GM19328 (cell line): Measurements from ENCODE around the gene CCP110.
"Not testable (repeated sequence)": the region's sequence is repeated elsewhere in the genome, so short reads cannot be mapped to it uniquely, and the experiment has no call there.

Experiments used
- ATAC-seq: cut with Tn5 transposase; IDR thresholded peaks from one replicate; pipeline ENCODE4 v1.9.1; 2021; ENCODE audit warnings: mild to moderate bottlenecking, moderate library complexity; ENCODE audit not compliant: unreplicated experiment

CCP110 gene

DNA sequence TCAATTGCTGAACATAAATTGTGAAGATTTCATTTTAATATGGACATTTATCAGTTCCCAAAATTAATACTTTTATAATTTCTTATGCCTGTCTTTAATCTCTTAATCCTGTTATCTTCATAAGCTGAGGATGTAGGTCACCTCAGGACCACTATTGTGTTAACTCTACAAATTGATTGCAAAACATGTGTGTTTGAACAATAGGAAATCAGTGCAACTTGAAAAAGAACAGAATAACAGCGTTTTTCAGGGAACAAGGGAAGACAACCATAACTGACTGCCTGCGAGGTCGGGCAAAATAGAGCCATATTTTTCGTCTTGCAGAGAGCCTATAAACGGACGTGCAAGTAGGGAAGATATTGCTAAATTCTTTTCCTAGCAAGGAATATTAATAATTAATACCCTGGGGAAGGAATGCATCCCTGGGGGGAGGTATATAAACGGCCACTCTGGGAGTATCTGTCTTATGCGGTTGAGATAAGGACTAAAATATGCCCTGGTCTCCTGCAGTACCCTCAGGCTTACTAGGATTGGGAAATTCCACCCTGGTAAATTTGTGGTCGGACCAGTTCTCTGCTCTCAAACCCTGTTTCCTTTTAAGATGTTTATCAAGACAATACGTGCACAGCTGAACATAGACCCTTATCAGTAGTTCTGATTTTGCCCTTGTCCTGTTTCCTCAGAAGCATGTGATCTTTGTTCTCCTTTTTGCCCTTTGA lies 19.7 kb downstream of the CCP110 start:
- not testable (repeated sequence) for ATAC-seq

DNA sequence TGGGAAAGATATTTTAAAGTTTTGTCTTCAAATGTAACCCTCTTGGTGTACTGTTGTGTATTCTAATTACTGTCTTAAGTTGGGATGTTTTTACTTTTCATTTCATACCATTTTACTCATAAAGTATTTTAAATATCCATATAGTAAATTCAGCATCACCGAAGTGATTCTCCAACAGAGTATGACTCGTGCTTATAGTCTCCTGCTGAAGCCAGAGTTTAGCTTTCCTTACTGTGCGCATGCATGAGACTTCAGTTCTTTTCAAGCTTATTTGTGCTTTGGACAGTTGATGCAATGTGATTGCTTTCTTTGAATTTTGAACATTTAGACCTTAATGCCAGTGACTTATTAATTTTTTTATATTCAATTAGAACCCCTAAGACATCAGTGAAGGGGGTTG lies 24.4 kb downstream of the CCP110 start:
- no peak for ATAC-seq

DNA sequence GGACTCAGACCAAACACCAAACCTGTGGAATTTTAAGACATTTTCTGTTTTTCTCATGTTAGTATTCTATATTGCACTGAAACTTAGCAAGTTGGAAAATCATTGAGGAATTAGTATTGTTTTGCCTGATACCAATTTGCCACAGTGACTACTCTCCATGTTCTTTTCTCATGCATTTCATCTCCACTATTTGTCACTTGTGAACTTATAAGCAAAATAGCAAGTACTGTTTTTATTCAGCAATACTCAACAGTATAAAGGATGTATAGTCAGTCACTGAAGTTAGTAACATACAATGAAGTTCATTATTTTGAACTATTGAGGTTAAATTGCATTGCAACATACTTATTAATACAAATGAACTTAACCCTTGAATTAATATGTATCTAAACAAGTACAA lies 25.9 kb downstream of the CCP110 start:
- no peak for ATAC-seq

DNA sequence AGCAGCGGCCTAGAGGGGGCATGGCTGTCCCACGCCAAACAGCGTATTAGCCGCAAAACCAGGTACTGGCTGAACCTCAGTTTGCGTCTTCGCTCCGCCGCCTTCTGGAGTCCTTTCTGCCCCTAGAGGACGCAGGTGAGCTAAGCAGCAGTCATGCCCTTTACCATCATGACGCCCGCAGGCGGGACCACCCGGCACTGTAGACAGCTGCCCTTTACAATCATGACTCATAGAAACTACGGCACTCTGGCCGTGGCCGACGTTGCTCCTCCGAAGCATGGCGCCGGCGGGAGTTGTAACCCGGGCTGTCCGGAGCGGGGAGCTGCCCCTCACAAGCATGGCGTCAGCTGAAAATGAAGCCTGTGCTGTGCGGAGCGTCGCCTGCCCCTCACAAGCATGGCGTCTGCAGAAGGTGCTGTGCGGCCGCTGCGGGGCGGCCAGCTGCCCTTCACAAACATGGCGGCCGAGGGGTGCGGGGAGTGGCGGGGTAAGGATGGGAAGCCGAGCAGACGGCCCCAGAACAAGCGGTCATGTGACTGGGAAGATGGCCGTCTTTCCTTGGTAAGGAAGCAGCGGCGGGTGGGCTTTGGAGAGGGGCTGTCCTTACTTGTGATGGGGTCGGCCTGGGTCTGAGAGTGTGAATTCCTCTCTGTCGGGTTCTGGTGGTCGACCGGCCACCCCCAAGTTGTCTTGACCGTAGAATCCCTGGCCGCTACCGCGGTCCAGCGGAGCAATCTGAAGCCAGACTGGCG lies 31.6 kb downstream of the CCP110 start, which contains the start of gene VPS35L:
Gene VPS35L (plus strand): TSS at position 518 of the 752 bp plus-strand sequence. CDS start 27 bp downstream, at position 545.
- ATAC-seq: peak; percentile 96

DNA sequence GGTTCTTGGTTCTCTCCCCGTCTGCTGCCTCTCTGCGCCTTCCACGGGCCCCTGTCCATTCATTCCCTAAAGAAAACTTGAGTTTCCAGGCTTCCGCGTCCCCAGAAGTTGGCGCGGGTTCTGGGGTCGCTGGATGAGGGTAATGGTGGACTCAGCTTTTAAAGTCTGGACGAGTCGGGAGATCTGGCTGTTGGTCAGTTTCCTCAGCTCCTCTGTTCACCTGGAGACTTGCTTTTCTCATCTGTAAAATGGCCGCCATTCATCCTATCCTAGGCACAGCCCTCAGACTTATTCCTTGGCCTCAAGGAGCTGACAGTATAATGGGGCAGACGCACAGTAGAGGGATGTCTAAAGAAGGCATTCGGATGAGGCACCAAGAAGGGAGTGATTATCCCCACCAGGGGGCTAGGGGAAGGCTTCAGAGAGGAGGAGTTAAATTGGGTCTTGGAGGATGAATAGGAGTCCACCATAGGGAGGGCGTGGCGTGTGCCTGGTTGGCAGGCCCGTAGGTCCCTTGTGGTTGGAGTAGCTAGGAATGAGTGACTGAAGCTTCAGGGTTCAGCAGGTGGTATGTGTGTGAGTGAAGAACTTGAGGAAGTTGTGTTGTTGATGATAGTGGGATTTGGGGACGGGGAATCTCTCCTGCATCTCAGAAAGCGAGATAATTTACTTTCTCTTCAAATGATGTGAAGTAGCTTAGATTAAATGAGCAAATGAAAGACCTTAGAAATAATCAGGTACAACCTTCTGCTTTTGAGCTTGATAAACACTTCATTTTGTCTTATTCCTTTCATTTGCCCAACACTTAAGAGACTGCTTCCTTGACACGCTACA lies 32.4 kb downstream of the CCP110 start:
- no peak for ATAC-seq

DNA sequence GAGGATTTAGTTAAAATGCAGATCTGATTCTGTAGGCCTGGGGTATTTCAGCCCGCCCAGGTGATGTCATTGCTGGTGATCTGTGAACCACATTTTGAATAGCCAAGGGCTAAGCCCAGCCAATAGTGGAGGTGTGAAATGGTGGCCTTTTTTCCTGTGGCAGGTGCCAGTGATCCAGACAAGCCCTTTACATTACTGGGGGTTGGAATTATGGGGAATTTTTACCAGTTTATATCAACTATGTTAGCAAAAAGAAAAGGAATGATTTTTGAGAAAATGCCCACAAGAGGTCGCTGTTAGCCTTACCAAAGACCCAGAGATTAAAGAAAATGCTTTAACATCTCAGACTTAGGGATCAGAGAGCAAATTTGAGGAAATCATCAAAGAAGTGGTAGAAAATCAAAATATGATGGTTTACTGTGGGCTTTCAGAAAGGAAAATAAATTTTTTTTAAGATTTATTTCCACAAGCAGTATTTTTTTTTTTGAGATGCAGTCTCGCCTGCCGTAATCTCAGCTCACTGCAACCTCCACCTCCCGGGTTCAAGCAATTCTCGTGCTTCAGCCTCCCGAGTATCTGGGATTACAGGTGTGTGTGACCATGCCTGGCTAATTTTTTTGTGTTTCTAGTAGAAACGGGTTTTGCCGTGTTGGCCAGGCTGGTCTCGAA lies 35.6 kb downstream of the CCP110 start:
- ATAC-seq: no peak

DNA sequence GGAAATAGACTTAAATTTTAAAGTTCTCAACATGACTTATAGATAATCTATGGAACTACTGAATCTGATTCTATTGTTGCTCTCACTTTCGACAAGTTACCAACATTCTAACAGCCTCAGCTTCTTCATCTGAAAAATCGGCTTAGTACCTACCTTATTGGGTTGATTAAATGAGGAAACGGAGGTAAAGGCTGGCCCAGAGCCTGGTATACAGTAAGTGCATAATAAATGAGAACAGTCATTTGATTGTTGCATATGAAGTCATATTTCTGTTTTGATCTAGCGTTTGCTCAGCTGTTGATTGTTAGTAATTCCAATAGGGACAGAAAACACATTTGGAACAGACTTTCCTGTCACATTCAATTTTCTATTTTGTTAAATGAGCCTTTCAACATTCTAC lies 36.3 kb downstream of the CCP110 start:
- ATAC-seq: no peak

DNA sequence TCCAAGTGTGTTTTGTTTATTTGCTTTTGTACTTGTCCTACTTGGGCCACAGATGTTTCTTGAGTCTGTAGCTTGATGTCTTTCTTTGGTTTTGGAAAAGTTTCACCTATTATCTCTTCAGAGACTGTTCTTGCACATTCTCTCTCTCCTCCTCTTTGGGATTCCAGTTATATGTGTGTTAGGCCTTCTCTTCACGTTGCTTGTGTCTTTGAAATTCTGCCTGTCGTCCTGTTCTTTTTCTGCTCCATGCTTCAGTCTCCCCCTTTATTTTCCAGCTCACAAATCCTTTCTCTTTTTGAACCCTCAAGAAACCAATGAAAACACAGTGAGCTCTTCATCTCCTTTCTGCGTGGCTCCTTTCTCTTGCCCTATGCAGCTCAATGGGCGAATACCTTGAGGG lies 39.6 kb downstream of the CCP110 start:
- ATAC-seq: no peak

DNA sequence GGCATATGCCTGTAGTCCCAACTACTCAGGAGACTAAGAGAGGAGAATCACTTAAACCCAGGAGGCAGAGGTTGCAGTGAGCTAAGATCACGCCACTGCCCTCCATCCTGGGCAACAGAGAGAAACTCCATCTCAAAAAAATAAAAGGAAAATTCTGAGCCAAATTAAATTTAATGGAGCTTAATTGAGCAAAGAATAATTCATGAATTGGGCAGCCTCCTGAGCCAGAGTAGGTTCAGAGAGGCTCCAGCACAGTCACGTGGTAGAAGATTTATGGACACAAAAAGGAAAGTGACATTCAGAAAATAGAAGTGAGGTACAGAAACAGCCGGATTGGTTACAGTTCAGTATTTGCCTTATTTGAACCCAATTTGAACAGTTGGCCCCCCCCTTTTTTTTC lies 42.6 kb downstream of the CCP110 start:
- no peak for ATAC-seq

DNA sequence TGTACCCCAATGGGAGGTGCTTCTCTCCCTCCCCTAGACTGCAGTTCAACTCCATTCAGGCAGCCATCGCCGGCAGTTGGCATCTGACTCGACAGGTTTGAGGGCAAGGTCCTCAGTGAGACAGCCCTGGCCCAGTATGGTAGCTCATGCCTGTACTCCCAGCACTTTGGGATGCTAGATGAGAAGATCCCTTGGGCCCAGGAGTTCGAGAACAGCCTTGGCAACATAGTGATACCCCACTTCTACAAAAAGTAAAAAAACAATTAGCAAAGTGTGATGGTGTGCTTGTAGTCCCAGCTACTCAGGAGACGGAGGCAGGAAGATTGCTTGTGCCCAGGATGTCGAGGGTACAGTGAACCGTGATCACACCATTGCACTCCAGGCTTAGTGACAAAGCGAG lies 43.8 kb downstream of the CCP110 start:
- ATAC-seq: no peak

DNA sequence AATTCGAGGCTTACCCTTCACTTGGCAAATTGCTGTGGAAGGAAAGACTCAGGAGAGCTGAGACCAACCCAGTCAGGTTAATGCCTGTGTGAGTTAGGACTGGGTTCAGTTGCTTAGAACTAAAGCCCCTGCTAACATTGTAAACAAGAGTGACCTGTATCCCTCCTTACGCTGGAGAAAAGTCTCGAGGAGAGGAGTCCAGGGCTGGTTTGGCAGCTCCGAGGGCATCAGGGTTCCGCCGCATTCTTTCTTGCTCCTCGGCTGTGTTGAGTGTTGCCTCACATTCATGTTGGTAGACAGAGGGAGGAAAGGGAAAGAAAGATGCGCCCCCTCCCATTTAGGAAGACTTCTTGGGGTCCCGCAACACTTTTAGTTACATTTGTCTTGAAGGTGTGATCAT lies 50.3 kb downstream of the CCP110 start:
- ATAC-seq: no peak

DNA sequence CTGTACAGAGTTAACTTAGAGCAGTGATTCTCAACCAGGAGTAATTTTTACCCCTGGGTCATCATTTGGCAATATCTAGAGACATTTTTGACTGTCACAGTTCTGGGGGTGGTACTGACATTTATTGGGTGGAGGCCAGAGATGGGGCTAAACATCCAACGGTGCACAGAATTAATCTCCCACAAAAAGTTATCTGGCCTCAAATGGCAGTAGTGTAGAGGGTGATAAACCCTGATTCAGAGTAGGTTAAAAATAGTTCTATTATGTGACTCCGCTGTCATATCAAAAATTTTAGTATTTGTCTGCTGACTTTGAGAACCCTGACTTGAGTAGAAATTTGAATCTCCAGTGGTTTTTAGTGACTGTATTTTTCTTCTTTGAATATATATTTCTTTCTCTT lies 50.9 kb downstream of the CCP110 start:
- no peak for ATAC-seq

DNA sequence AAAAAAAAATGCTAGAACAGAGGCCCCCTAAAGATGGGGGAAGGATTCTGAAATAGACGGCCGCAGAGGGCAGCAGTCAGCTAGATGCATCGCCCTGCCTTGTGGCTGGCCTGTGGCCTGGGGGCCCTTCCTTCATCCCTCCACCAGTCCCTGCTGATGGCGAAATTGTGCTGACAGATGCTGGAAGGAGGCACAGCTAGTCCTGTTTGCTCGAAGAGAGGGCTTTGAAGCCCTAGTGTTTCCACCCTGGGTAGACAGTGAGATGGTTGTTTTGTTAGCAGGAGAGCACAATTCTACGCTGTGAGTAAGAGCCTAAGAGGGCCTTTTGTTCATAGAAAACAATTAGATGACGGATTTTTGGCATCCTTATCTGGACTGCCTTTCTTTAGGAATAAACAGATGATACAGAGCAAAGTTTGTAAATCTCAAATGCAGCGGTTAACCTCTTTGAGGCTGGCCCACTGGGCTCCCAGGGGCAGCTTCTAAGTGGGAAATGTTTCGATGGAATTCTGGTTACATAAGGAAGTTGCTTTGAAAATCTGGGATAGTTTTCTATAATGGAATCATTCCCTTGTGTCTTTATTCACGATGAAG lies 54.7 kb downstream of the CCP110 start:
- no peak for ATAC-seq

DNA sequence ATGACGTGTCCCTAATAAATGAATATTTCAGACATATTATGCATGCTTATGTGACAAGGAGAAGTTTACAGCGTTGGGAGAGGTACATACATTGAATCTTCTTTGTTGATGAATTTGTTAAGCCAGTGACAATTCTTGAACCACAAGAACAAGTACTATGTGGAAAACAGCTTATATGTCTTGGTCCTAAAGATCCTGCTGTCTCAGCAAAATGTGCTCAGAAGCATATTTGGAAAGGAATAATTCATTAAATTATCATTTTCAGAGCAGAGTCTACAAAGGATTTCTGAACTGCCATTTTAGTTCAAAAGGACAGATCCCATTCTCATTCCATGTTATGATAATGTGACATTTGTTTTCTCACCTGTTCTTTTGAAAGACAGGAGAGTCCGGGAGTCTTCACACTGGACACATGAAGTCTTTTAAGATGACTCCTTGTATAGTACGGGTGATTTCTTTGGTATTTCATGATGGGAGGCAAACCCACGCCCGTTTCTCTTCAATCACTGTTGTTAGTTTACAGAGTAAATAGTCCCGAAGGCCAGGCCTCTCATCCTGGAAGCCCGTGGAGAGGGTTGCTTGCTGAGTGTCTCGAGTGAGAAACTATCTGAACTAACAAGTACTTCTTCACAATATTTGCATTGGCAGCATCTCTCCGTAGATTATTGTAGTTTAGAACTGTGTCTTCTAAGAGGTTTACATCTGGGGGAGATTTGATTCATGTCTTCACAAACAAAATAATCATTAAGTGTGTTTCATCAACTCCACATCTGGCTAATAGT lies 58.5 kb downstream of the CCP110 start:
- no peak for ATAC-seq

DNA sequence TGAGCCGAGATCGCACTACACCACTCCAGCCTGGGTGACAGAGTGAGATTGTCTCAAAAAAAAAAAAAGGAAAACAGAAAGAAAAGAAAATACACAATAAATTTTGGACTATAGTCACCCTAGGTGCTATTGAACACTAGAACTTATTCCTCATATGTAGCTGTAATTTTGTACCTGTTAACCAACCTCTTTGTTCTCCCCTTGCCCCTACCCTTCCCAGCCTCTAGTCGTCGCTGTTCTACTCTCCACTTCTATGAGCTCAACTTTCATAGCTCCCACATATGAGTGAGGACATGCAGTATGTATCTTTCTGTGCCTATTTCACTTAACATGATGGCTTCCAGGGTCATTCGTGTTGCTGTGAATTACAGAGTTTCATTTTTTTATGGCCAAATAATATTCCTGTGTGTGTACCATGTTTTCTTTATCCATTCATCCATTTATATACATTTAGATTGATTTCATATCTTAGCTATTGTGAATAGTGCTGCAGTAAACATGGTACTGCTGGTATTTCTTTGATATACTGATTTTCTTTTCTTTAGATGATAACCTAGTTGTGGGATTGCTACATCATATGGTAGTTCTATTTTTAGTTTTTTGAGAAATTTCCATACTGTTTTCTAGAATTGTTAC lies 60.0 kb downstream of the CCP110 start:
- ATAC-seq: no peak

DNA sequence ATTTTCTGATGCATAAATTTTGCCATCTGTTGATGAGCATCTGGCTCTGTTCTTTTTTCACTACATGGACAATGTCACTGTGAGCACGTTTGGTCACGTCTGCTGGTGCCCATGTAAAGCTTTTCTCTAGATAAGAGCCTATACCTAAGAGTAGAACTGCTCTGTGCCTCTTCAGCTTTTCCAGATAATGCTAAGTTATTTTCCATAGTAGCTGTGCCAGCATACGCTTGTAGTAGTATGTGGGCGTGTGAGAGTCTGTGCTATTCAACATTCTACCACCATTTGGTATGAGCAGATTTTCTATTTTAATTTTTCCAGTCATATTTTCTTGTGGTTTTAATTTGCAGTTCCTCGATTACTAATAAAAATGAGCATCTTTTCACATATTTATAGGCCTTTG lies 64.9 kb downstream of the CCP110 start:
- ATAC-seq: no peak

DNA sequence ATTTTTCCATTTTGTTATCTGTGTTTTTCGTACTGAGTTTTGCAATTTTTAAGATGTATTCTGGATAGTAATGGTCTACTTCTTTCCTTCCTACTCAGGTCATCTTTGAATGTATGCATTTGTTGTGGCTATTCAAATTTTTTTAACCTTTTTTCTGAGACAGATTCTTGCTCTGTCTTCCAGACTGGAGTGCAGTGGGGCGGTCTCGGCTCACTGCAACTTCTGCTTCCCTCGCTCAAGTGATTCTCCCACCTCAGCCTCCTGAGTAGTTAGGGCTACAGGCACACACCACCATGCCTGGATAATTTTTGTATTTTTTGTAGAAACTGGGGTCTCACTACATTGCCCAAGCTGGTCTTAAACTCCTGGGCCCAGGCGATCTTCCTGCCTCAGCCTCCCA lies 65.4 kb downstream of the CCP110 start:
- no peak for ATAC-seq

DNA sequence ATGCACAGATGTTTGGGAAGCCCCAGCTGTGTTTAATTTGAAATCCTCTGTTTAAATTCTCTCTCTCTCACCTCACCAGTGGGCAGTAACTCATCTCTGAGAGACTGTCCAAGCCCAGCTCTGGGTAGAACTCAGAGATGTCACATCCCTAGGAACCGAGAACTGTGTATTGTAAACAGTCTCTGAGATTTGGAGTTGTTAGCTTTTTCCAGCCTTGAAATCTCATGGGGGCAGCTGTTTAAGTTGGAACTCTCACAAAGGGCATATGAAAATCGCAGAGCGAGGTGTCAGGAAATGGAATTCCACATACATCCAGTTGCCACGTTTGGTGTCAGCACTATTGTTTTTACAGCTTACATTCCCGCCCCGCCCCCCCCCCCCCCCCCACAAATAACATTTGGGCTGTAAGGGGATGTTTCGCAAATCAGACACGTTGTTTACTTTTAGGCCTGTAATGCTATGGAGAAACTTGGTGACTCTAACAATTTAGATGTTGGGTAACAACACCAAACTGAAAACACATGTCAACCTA lies 66.1 kb downstream of the CCP110 start:
- no peak for ATAC-seq
